Thyroid gland (tissue), 4 donors: ENCODE measurements around the gene BGN.

ENCODE experiments used
- POLR2A ChIP-seq, 2 donors: fragments of 450-650 bp; IDR thresholded peaks; one replicate each; pipeline ENCODE4 v1.6.1; 2017; ENCODE audit warnings: antibody characterized with exemption in 2 of 2, mild to moderate bottlenecking in 2 of 2, moderate library complexity in 1 of 2
- TF ChIP-seq, protein P1 (sequence below), 6 experiments: fragments of 200-600 bp in 3 of 6; fragments of 450-650 bp in 3 of 6; sonication (generic) in 3 of 6; IDR thresholded peaks; one replicate each; pipeline ENCODE4 v1.5.1; 2016 to 2019; ENCODE audit warnings: antibody characterized with exemption in 6 of 6, mild to moderate bottlenecking in 2 of 6, inconsistent platforms in 1 of 6, moderate library complexity in 1 of 6

DNA sequence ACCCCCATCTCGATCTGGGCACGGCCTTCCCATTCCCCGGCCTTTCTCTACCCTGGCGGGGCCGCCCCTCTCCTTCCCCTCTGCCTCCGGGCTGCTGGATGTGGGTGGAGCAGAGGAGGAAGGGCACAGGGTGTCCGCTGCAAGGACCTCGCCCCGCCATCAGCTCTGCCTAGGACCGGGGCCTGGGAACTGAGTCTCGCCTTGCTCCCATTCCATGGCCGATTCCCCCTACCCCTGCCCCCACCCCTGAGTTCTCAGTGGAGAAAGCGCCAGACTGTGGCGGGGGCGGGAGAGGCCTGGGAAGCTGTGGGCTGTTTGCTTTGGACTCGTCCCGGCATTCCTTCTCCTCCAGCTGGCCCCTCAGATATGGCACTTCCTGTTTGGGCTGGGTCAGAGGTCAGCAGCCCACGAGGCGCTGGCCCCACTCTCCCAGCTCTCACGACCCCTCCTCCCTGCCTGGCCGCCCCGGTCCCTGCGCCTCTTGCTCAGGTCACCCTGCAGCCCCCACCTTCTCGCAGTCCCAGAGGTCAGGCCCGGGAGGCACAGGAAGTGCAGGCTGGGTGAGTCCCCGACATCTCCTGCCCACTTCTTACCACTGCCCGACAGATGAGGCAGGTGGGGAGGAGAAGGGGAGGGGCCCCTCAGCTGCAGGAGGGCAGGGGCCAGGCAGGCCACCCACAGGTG lies 6.4 kb upstream of the BGN start:
- TF ChIP-seq, protein P1, sequence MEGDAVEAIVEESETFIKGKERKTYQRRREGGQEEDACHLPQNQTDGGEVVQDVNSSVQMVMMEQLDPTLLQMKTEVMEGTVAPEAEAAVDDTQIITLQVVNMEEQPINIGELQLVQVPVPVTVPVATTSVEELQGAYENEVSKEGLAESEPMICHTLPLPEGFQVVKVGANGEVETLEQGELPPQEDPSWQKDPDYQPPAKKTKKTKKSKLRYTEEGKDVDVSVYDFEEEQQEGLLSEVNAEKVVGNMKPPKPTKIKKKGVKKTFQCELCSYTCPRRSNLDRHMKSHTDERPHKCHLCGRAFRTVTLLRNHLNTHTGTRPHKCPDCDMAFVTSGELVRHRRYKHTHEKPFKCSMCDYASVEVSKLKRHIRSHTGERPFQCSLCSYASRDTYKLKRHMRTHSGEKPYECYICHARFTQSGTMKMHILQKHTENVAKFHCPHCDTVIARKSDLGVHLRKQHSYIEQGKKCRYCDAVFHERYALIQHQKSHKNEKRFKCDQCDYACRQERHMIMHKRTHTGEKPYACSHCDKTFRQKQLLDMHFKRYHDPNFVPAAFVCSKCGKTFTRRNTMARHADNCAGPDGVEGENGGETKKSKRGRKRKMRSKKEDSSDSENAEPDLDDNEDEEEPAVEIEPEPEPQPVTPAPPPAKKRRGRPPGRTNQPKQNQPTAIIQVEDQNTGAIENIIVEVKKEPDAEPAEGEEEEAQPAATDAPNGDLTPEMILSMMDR (IDR thresholded peaks at IDR 0.05), result no peak
- no peak for TF ChIP-seq POLR2A (IDR thresholded peaks at IDR 0.05)
